ENCODE results near the gene LHFPL6.

LHFPL6 gene

GRCh38 chr13:39462428-39462827 is 140.6 kb downstream of the LHFPL6 start:
- no peak for DNase-seq (ENCODE audit: low spot score)

- no peak for DNase-seq (ENCODE audit: low spot score)
These were observed 141.2 kb downstream of the LHFPL6 start for GRCh38 chr13:39461685-39462266.

GRCh38 chr13:39457274-39457673 is 145.7 kb downstream of the LHFPL6 start:
- DNase-seq (ENCODE audit: low spot score) = no peak

GRCh38 chr13:39455521-39456175 is 147.3 kb downstream of the LHFPL6 start:
- DNase-seq (ENCODE audit: low spot score) = no peak

- no peak for DNase-seq (ENCODE audit: low spot score)
These were observed 150.2 kb downstream of the LHFPL6 start for GRCh38 chr13:39452834-39453233.

- no peak for DNase-seq (ENCODE audit: low spot score)
These were observed 150.6 kb downstream of the LHFPL6 start for GRCh38 chr13:39452417-39452816.

GRCh38 chr13:39451860-39452301 is 151.1 kb downstream of the LHFPL6 start:
- DNase-seq (ENCODE audit: low spot score) = no peak

- DNase-seq (ENCODE audit: low spot score) = no peak
These were observed 151.7 kb downstream of the LHFPL6 start for GRCh38 chr13:39451301-39451700.

- DNase-seq (ENCODE audit: low spot score) = no peak
These were observed 152.8 kb downstream of the LHFPL6 start for GRCh38 chr13:39450176-39450575.

GRCh38 chr13:39448834-39449233 is 154.2 kb downstream of the LHFPL6 start:
- no peak for DNase-seq (ENCODE audit: low spot score)

- DNase-seq (ENCODE audit: low spot score) = no peak
These were observed 156.1 kb downstream of the LHFPL6 start for GRCh38 chr13:39446865-39447264.

GRCh38 chr13:39444866-39445265 is 158.1 kb downstream of the LHFPL6 start:
- DNase-seq (ENCODE audit: low spot score) = no peak

- DNase-seq (ENCODE audit: low spot score) = no peak
These were observed 169.3 kb downstream of the LHFPL6 start for GRCh38 chr13:39433651-39434050.

- DNase-seq (ENCODE audit: low spot score) = no peak
These were observed 170.8 kb downstream of the LHFPL6 start for GRCh38 chr13:39432196-39432595.

GRCh38 chr13:39422845-39423565 is 180.0 kb downstream of the LHFPL6 start:
- DNase-seq (ENCODE audit: low spot score) = no peak

GRCh38 chr13:39419876-39420275 is 183.1 kb downstream of the LHFPL6 start:
- no peak for DNase-seq (ENCODE audit: low spot score)

- no peak for DNase-seq (ENCODE audit: low spot score)
These were observed 183.9 kb downstream of the LHFPL6 start for GRCh38 chr13:39419068-39419467.

- no peak for DNase-seq (ENCODE audit: low spot score)
These were observed 184.6 kb downstream of the LHFPL6 start for GRCh38 chr13:39418424-39418823.

- DNase-seq (ENCODE audit: low spot score) = no peak
These were observed 185.3 kb downstream of the LHFPL6 start for GRCh38 chr13:39417643-39418042.

GRCh38 chr13:39417131-39417530 is 185.9 kb downstream of the LHFPL6 start:
- DNase-seq (ENCODE audit: low spot score) = peak; percentile 22

- peak; percentile 19 for DNase-seq (ENCODE audit: low spot score)
These were observed 187.8 kb downstream of the LHFPL6 start for GRCh38 chr13:39415008-39415802.

GRCh38 chr13:39414339-39414738 is 188.7 kb downstream of the LHFPL6 start:
- DNase-seq (ENCODE audit: low spot score) = no peak
